HCT116 (cell line): ENCODE results near the gene PODN. TPM values are rescaled to one million over a fixed set of nuclear protein-coding genes. Genes with fewer than 3 reads are reported as not detected.

ENCODE experiments used
- ATAC-seq: fragments of 200-7000 bp; cut with Tn5 transposase; 2 replicates; pipeline ENCODE4 v1.9.1; 2020; ENCODE audit warnings: mild to moderate bottlenecking, moderate library complexity
- BruUV-seq: library from RNA; stranded (reverse); fragments of 400-500 nt; replicated peaks from 2 replicates; lab custom pipeline; 2021; lab: Mats Ljungman, UMichigan
- CTCF ChIA-PET: fragments of 300-600 bp; sonication (Branson Sonifier 250); formaldehyde crosslinking; loops from one replicate; lab custom pipeline; 2021; ENCODE audit warnings: antibody characterized with exemption; lab: Charles Lee
- POLR2A ChIA-PET: fragments of 300-600, 350-600 bp; sonication (Branson Sonifier 250); formaldehyde crosslinking; loops from one replicate; lab custom pipeline; 2021; ENCODE audit warnings: antibody characterized with exemption; lab: Charles Lee
- RAD21 ChIA-PET, 2 experiments: fragments of 300-600 bp; sonication (Branson Sonifier 250); formaldehyde crosslinking; loops; one replicate each; lab custom pipeline; 2023; ENCODE audit warnings: low total read pairs in 2 of 2; ENCODE audit not compliant: uncharacterized antibody in 2 of 2, unreplicated experiment in 2 of 2, low non-redundant PET in 1 of 2; lab: Charles Lee
- DNase-seq: peaks from one replicate; pipeline ENCODE4 v3.0.0-alpha.2; 2010; ENCODE audit warnings: low read depth, low spot score
- H2AFZ ChIP-seq: fragments of 200-600 bp; shearing (Covaris generic), sonication (generic); 2 replicates; pipeline ENCODE4 v1.6.1; 2017; ENCODE audit warnings: low read depth, mixed run types, mixed read lengths, antibody characterized with exemption, low read length; ENCODE audit not compliant: poor library complexity, severe bottlenecking
- H3K27ac ChIP-seq: 2 replicates; pipeline ENCODE4 v1.5.1; 2012; ENCODE audit warnings: low read depth, low read length
- H3K27me3 ChIP-seq: fragments of 200-600 bp; sonication (generic); 2 replicates; pipeline ENCODE4 v1.6.1; 2016; ENCODE audit warnings: mixed run types, low read length, mixed read lengths; ENCODE audit not compliant: insufficient read depth
- H3K36me3 ChIP-seq, 2 experiments: fragments of 200-500 bp in 1 of 2; fragments of 200-600 bp in 1 of 2; sonication (Bioruptor generic) in 1 of 2; sonication (generic) in 1 of 2; 2 replicates each; pipeline versions ENCODE4 v1.5.1 to v1.6.1; 2014 to 2016; ENCODE audit warnings: low read length in 2 of 2, inconsistent platforms in 1 of 2, mixed read lengths in 1 of 2, mixed run types in 1 of 2; ENCODE audit not compliant: insufficient read depth in 2 of 2, control insufficient read depth in 1 of 2
- H3K4me1 ChIP-seq, 2 experiments: fragments of 200-600 bp in 1 of 2; sonication (generic) in 1 of 2; 2 replicates each; pipeline versions ENCODE4 v1.5.1 to v1.6.1; 2012 to 2017; ENCODE audit warnings: low read length in 2 of 2, inconsistent platforms in 1 of 2, mild to moderate bottlenecking in 1 of 2, mixed read lengths in 1 of 2, mixed run types in 1 of 2, moderate library complexity in 1 of 2; ENCODE audit not compliant: insufficient read depth in 2 of 2, control insufficient read depth in 1 of 2
- H3K4me2 ChIP-seq: fragments of 200-600 bp; sonication (generic); 2 replicates; pipeline ENCODE4 v1.6.1; 2017; ENCODE audit warnings: mixed run types, low read length, mixed read lengths
- H3K4me3 ChIP-seq, 2 experiments: fragments of 200-600 bp in 1 of 2; sonication (generic) in 1 of 2; replicated peaks in 1 of 2; 2 replicates each; pipeline ENCODE4 v1.5.1; 2011 to 2016; ENCODE audit warnings: low read length in 2 of 2, control low read depth in 1 of 2, low read depth in 1 of 2, mild to moderate bottlenecking in 1 of 2, mixed read lengths in 1 of 2, mixed run types in 1 of 2
- H3K79me2 ChIP-seq: fragments of 200-600 bp; sonication (generic); 2 replicates; pipeline ENCODE4 v1.6.1; 2017; ENCODE audit warnings: mild to moderate bottlenecking, mixed run types, low read length, moderate library complexity, mixed read lengths; ENCODE audit not compliant: insufficient read depth
- H3K9ac ChIP-seq: fragments of 200-600 bp; sonication (generic); 2 replicates; pipeline ENCODE4 v1.6.1; 2016; ENCODE audit warnings: low read length, mixed read lengths
- H3K9me2 ChIP-seq: fragments of 200-600 bp; sonication (generic), shearing (Covaris generic); 2 replicates; pipeline ENCODE4 v1.6.1; 2017; ENCODE audit warnings: mixed run types, mild to moderate bottlenecking, moderate library complexity; ENCODE audit not compliant: insufficient read depth
- H3K9me3 ChIP-seq, 2 experiments: fragments of 200-500 bp in 1 of 2; fragments of 200-600 bp in 1 of 2; sonication (Bioruptor generic) in 1 of 2; sonication (generic) in 1 of 2; 2 replicates each; pipeline ENCODE4 v1.6.1; 2014 to 2017; ENCODE audit warnings: low read length in 2 of 2, mixed read lengths in 2 of 2, inconsistent platforms in 1 of 2, low read depth in 1 of 2, mild to moderate bottlenecking in 1 of 2, mixed run types in 1 of 2, moderate library complexity in 1 of 2; ENCODE audit not compliant: control insufficient read depth in 1 of 2, insufficient read depth in 1 of 2
- H4K20me1 ChIP-seq: fragments of 200-600 bp; sonication (generic), shearing (Covaris generic); 2 replicates; pipeline ENCODE4 v1.6.1; 2017; ENCODE audit warnings: mixed run types, mild to moderate bottlenecking, moderate library complexity; ENCODE audit not compliant: insufficient read depth
- EGR1 ChIP-seq: IDR thresholded peaks from 2 replicates; pipeline ENCODE4 v1.6.1; 2012; ENCODE audit warnings: low read depth
- ELF1 ChIP-seq: IDR thresholded peaks from 2 replicates; pipeline ENCODE4 v1.6.1; 2012; ENCODE audit warnings: low read depth, borderline replicate concordance
- EZH2phosphoT487 ChIP-seq: fragments of 200-600 bp; IDR thresholded peaks from 2 replicates; pipeline ENCODE4 v1.6.1; 2018; ENCODE audit warnings: antibody characterized with exemption, borderline replicate concordance
- JUND ChIP-seq: IDR thresholded peaks from 2 replicates; pipeline ENCODE4 v1.6.1; 2012
- POLR2A ChIP-seq: IDR thresholded peaks from 2 replicates; pipeline ENCODE4 v1.7.0; 2011; ENCODE audit warnings: borderline replicate concordance; ENCODE audit not compliant: insufficient read depth, insufficient read length; ENCODE audit errors: extremely low read depth
- POLR2AphosphoS5 ChIP-seq: IDR thresholded peaks from 2 replicates; pipeline ENCODE4 v1.6.1; 2011; ENCODE audit warnings: mild to moderate bottlenecking, low read depth, low read length, moderate library complexity
- RAD21 ChIP-seq: IDR thresholded peaks from 2 replicates; pipeline ENCODE4 v1.6.1; 2012; ENCODE audit warnings: low read depth, mild to moderate bottlenecking
- SP1 ChIP-seq: IDR thresholded peaks from 2 replicates; pipeline ENCODE4 v1.6.1; 2012; ENCODE audit warnings: low read depth
- SRF ChIP-seq: IDR thresholded peaks from 2 replicates; pipeline ENCODE4 v1.6.1; 2012; ENCODE audit warnings: low read depth
- TCF7L2 ChIP-seq: IDR thresholded peaks from 2 replicates; pipeline ENCODE4 v1.7.0; 2011; ENCODE audit warnings: borderline replicate concordance, inconsistent platforms; ENCODE audit not compliant: insufficient read depth, insufficient read length; ENCODE audit errors: extremely low read depth
- intact Hi-C: fragments of 100-400 bp; cut with micrococcal nuclease; formaldehyde crosslinking; loops from 2 replicates; pipeline ENCODE4 v1.10.0; 2022
- total RNA-seq: library from RNA; stranded (reverse); gene quantifications from one replicate; pipeline ENCODE4 v1.2.1, GENCODE V29; 2021; ENCODE audit not compliant: unreplicated experiment
- TF ChIP-seq, protein P1 (sequence below), 3 experiments: fragments of 200-600 bp in 1 of 3; sonication (generic) in 1 of 3; IDR thresholded peaks in 2 of 3; conservative IDR thresholded peaks in 1 of 3; 2 replicates each; pipeline ENCODE4 v1.5.1; 2012 to 2017; ENCODE audit warnings: low read depth in 2 of 3, low read length in 2 of 3, antibody characterized with exemption in 1 of 3, borderline replicate concordance in 1 of 3, control low read depth in 1 of 3, mild to moderate bottlenecking in 1 of 3, mixed read lengths in 1 of 3, mixed run types in 1 of 3, moderate library complexity in 1 of 3; ENCODE audit not compliant: insufficient read depth in 1 of 3
- TF ChIP-seq, protein P2 (sequence below): IDR thresholded peaks from 2 replicates; pipeline ENCODE4 v1.6.1; 2012
- TF ChIP-seq, protein P3 (sequence below): IDR thresholded peaks from 2 replicates; pipeline ENCODE4 v1.6.1; 2011; ENCODE audit warnings: mild to moderate bottlenecking, low read length, moderate library complexity; ENCODE audit not compliant: insufficient replicate concordance; ENCODE audit errors: extremely low read depth
- TF ChIP-seq, protein P4 (sequence below): IDR thresholded peaks from 2 replicates; pipeline ENCODE4 v1.6.1; 2012; ENCODE audit warnings: low read depth

PODN gene
- total RNA-seq, 1 experiment from 2014 or later, result 0.22 TPM

DNA sequence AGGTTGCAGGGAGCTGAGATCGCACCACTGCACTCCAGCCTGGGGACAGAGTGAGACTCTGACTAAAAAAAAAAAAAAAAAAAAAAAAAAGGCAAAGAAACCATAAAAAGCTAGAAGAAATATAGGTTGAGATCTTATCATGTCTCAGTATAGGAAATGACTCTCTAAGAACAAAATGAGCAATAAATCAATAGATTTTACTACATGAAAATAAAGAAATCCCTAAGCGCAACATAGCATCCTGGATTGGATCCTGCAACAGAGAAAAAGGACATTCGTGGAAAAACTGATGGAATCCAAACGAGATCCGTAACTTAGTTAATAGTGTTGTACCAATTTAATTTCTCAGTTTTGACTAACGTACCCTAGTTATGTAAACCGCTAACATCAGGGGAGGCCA, 45.1 kb downstream of the PODN start:
- Histone ChIP-seq H3K4me1 (peaks cover 0 to 15% of the 10 kb centered on the region in 2 experiments; a peak in 2 of 4 replicates), H3K9me3 (peaks cover 0 to 1% of the 10 kb centered on the region in 2 experiments; a peak in 2 of 4 replicates), H3K4me3 (no peak overlapping the region), H3K9ac (no peak overlapping the region), H4K20me1 (no peaks in the 10 kb centered on the region), H3K4me2 (no peak overlapping the region), H3K9me2 (no peaks in the 10 kb centered on the region), H3K36me3 (no peaks in the 10 kb centered on the region), H3K79me2 (no peaks in the 10 kb centered on the region), H2AFZ (no peak overlapping the region), H3K27me3 (no peaks in the 10 kb centered on the region), H3K27ac (no peak overlapping the region)
- CTCF ChIA-PET, result no interaction called here
- RAD21 ChIA-PET, result no interaction called here
- ATAC-seq (no peak), DNase-seq (no peak)
- TF ChIP-seq, protein P1, sequence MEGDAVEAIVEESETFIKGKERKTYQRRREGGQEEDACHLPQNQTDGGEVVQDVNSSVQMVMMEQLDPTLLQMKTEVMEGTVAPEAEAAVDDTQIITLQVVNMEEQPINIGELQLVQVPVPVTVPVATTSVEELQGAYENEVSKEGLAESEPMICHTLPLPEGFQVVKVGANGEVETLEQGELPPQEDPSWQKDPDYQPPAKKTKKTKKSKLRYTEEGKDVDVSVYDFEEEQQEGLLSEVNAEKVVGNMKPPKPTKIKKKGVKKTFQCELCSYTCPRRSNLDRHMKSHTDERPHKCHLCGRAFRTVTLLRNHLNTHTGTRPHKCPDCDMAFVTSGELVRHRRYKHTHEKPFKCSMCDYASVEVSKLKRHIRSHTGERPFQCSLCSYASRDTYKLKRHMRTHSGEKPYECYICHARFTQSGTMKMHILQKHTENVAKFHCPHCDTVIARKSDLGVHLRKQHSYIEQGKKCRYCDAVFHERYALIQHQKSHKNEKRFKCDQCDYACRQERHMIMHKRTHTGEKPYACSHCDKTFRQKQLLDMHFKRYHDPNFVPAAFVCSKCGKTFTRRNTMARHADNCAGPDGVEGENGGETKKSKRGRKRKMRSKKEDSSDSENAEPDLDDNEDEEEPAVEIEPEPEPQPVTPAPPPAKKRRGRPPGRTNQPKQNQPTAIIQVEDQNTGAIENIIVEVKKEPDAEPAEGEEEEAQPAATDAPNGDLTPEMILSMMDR (IDR thresholded peaks at IDR 0.05 in 2 of 3, conservative IDR thresholded peaks at IDR 0.05 in 1 of 3; ENCODE audit: borderline replicate concordance in 1 of 3, insufficient read depth in 1 of 3, low read depth in 2 of 3, low read length in 2 of 3), result no peak
- TF ChIP-seq SP1 (no peak), EGR1 (no peak), EZH2phosphoT487 (no peak), POLR2AphosphoS5 (no peak), RAD21 (no peak), JUND (no peak), ELF1 (no peak), POLR2A (no peak), TCF7L2 (no peak), SRF (no peak)
- TF ChIP-seq, protein P2, sequence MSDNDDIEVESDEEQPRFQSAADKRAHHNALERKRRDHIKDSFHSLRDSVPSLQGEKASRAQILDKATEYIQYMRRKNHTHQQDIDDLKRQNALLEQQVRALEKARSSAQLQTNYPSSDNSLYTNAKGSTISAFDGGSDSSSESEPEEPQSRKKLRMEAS, result no peak
- TF ChIP-seq, protein P3, sequence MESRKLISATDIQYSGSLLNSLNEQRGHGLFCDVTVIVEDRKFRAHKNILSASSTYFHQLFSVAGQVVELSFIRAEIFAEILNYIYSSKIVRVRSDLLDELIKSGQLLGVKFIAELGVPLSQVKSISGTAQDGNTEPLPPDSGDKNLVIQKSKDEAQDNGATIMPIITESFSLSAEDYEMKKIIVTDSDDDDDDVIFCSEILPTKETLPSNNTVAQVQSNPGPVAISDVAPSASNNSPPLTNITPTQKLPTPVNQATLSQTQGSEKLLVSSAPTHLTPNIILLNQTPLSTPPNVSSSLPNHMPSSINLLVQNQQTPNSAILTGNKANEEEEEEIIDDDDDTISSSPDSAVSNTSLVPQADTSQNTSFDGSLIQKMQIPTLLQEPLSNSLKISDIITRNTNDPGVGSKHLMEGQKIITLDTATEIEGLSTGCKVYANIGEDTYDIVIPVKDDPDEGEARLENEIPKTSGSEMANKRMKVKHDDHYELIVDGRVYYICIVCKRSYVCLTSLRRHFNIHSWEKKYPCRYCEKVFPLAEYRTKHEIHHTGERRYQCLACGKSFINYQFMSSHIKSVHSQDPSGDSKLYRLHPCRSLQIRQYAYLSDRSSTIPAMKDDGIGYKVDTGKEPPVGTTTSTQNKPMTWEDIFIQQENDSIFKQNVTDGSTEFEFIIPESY, result no peak
- TF ChIP-seq, protein P4, sequence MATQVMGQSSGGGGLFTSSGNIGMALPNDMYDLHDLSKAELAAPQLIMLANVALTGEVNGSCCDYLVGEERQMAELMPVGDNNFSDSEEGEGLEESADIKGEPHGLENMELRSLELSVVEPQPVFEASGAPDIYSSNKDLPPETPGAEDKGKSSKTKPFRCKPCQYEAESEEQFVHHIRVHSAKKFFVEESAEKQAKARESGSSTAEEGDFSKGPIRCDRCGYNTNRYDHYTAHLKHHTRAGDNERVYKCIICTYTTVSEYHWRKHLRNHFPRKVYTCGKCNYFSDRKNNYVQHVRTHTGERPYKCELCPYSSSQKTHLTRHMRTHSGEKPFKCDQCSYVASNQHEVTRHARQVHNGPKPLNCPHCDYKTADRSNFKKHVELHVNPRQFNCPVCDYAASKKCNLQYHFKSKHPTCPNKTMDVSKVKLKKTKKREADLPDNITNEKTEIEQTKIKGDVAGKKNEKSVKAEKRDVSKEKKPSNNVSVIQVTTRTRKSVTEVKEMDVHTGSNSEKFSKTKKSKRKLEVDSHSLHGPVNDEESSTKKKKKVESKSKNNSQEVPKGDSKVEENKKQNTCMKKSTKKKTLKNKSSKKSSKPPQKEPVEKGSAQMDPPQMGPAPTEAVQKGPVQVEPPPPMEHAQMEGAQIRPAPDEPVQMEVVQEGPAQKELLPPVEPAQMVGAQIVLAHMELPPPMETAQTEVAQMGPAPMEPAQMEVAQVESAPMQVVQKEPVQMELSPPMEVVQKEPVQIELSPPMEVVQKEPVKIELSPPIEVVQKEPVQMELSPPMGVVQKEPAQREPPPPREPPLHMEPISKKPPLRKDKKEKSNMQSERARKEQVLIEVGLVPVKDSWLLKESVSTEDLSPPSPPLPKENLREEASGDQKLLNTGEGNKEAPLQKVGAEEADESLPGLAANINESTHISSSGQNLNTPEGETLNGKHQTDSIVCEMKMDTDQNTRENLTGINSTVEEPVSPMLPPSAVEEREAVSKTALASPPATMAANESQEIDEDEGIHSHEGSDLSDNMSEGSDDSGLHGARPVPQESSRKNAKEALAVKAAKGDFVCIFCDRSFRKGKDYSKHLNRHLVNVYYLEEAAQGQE, result no peak
- no TSS peak for BruUV-seq
- POLR2A ChIA-PET, result no interaction called here
- intact Hi-C loops, result no loop called here
